H1 (cell line): Measurements from ENCODE around the gene B3GNT2. TPM values are rescaled to one million over a fixed set of nuclear protein-coding genes. Genes with fewer than 3 reads are reported as not detected.

Experiments
- CTCF ChIA-PET: fragments of 300-600 bp; sonication (Branson Sonifier 250); formaldehyde crosslinking; loops from one replicate; lab custom pipeline; 2021; ENCODE audit not compliant: partially characterized antibody; lab: Charles Lee
- POLR2A ChIA-PET: fragments of 300-600 bp; sonication (Branson Sonifier 250); formaldehyde crosslinking; loops from one replicate; lab custom pipeline; 2021; ENCODE audit warnings: inconsistent platforms; ENCODE audit not compliant: partially characterized antibody; lab: Charles Lee
- DNase-seq, 2 experiments: peaks; one replicate each; pipeline versions ENCODE4 v3.0.0 to v3.0.0-alpha.2; 2010 to 2022; ENCODE audit warnings: low spot score in 2 of 2, low read depth in 1 of 2, mixed read lengths in 1 of 2
- FAIRE-seq: peaks from 2 replicates; lab custom pipeline; 2011; peaks lifted over from hg19 to GRCh38; lab: Jason Lieb, UNC
- H2AFZ ChIP-seq: 2 replicates; pipeline ENCODE4 v1.8.1; 2012; ENCODE audit warnings: low read length, inconsistent platforms
- H2AK5ac ChIP-seq: 2 replicates; pipeline ENCODE4 v1.6.1; 2013; ENCODE audit warnings: low read depth, low read length
- H2BK120ac ChIP-seq: replicated peaks from 2 replicates; pipeline ENCODE3; 2013; ENCODE audit warnings: low read depth, low read length, inconsistent platforms
- H2BK12ac ChIP-seq: 2 replicates; pipeline ENCODE4 v1.6.1; 2013; ENCODE audit warnings: low read depth, low read length
- H2BK15ac ChIP-seq: 2 replicates; pipeline ENCODE4 v1.6.1; 2013; ENCODE audit warnings: low read length
- H2BK20ac ChIP-seq: 2 replicates; pipeline ENCODE4 v1.6.1; 2013; ENCODE audit warnings: low read length
- H2BK5ac ChIP-seq: 2 replicates; pipeline ENCODE4 v1.6.1; 2013; ENCODE audit warnings: low read depth, low read length
- H3K14ac ChIP-seq: 2 replicates; pipeline ENCODE4 v1.6.1; 2013; ENCODE audit warnings: inconsistent platforms; ENCODE audit not compliant: insufficient read length
- H3K18ac ChIP-seq: 2 replicates; pipeline ENCODE4 v1.6.1; 2013; ENCODE audit warnings: low read length; ENCODE audit errors: extremely low read depth
- H3K23ac ChIP-seq: 2 replicates; pipeline ENCODE4 v1.6.1; 2013; ENCODE audit warnings: inconsistent platforms; ENCODE audit not compliant: insufficient read length
- H3K23me2 ChIP-seq: 2 replicates; pipeline ENCODE4 v1.6.1; 2013; ENCODE audit warnings: low read depth, low read length
- H3K27ac ChIP-seq: 2 replicates; pipeline ENCODE4 v1.6.1; 2011; ENCODE audit warnings: low read depth, low read length, inconsistent platforms
- H3K27me3 ChIP-seq, 4 experiments: replicated peaks in 1 of 4; 1 replicate in 1 of 4; 2 replicates in 3 of 4; pipeline versions ENCODE4 v1.6.1 to v1.8.1; 2011 to 2013; ENCODE audit warnings: low read length in 3 of 4, mild to moderate bottlenecking in 3 of 4, inconsistent platforms in 2 of 4, mixed read lengths in 2 of 4, moderate library complexity in 1 of 4; ENCODE audit not compliant: control insufficient read depth in 3 of 4, insufficient read depth in 3 of 4; ENCODE audit errors: extremely low read depth in 1 of 4
- H3K36me3 ChIP-seq, 4 experiments: 2 replicates each; pipeline versions ENCODE4 v1.6.1 to v1.8.1; 2011 to 2013; ENCODE audit warnings: mild to moderate bottlenecking in 4 of 4, low read length in 3 of 4, moderate library complexity in 2 of 4, control low read depth in 1 of 4, inconsistent platforms in 1 of 4; ENCODE audit not compliant: insufficient read depth in 4 of 4, control insufficient read depth in 2 of 4
- H3K4ac ChIP-seq: replicated peaks from 2 replicates; pipeline ENCODE3; 2013; ENCODE audit warnings: low read length, low read depth, mixed read lengths, inconsistent platforms; ENCODE audit not compliant: insufficient read length
- H3K4me1 ChIP-seq, 4 experiments: replicated peaks in 1 of 4; 1 replicate in 1 of 4; 2 replicates in 3 of 4; pipeline versions ENCODE4 v1.6.1 to v1.8.1; 2011 to 2013; ENCODE audit warnings: low read length in 3 of 4, inconsistent platforms in 2 of 4, mixed read lengths in 1 of 4; ENCODE audit not compliant: insufficient read depth in 4 of 4, control insufficient read depth in 3 of 4
- H3K4me2 ChIP-seq, 2 experiments: 2 replicates each; pipeline versions ENCODE4 v1.6.1 to v1.8.1; 2011 to 2013; ENCODE audit warnings: low read depth in 2 of 2, low read length in 2 of 2, control low read depth in 1 of 2, inconsistent platforms in 1 of 2, mild to moderate bottlenecking in 1 of 2; ENCODE audit not compliant: insufficient read depth in 1 of 2
- H3K4me3 ChIP-seq, 4 experiments: fragments of 200-600, 300-600 bp in 1 of 4; sonication (generic), shearing (Covaris generic), sonication (Bioruptor Twin) in 1 of 4; 2 replicates each; pipeline versions ENCODE4 v1.5.1 to v1.8.1; 2011 to 2016; ENCODE audit warnings: low read length in 4 of 4, low read depth in 3 of 4, control low read depth in 2 of 4, inconsistent platforms in 2 of 4, mild to moderate bottlenecking in 2 of 4, mixed read lengths in 1 of 4, moderate library complexity in 1 of 4; ENCODE audit not compliant: insufficient read depth in 2 of 4; ENCODE audit errors: extremely low read depth in 1 of 4
- H3K56ac ChIP-seq: replicated peaks from 2 replicates; pipeline ENCODE3; 2013; ENCODE audit warnings: low read depth, mild to moderate bottlenecking, mixed read lengths, low read length, inconsistent platforms; ENCODE audit not compliant: insufficient read length
- H3K79me1 ChIP-seq: 2 replicates; pipeline ENCODE4 v1.6.1; 2013; ENCODE audit warnings: low read depth, low read length, control low read depth
- H3K79me2 ChIP-seq, 2 experiments: 2 replicates each; pipeline versions ENCODE4 v1.6.1 to v1.8.1; 2012 to 2013; ENCODE audit warnings: low read length in 2 of 2, mild to moderate bottlenecking in 2 of 2, inconsistent platforms in 1 of 2; ENCODE audit not compliant: insufficient read depth in 2 of 2, control insufficient read depth in 1 of 2
- H3K9ac ChIP-seq, 4 experiments: replicated peaks in 1 of 4; 1 replicate in 1 of 4; 2 replicates in 3 of 4; pipeline versions ENCODE4 v1.6.1 to v1.8.1; 2011 to 2013; ENCODE audit warnings: low read depth in 3 of 4, low read length in 3 of 4, control low read depth in 2 of 4, mild to moderate bottlenecking in 2 of 4, moderate library complexity in 2 of 4, inconsistent platforms in 1 of 4; ENCODE audit errors: extremely low read depth in 1 of 4
- H3K9me3 ChIP-seq, 2 experiments: 2 replicates each; pipeline versions ENCODE4 v1.6.1 to v1.8.1; 2012 to 2013; ENCODE audit warnings: mild to moderate bottlenecking in 2 of 2, moderate library complexity in 2 of 2, control low read depth in 1 of 2, inconsistent platforms in 1 of 2, low read depth in 1 of 2, low read length in 1 of 2, mixed read lengths in 1 of 2; ENCODE audit not compliant: insufficient read depth in 2 of 2
- H4K20me1 ChIP-seq, 2 experiments: replicated peaks in 1 of 2; 2 replicates each; pipeline versions ENCODE3 to v1.8.1; 2011 to 2013; ENCODE audit warnings: inconsistent platforms in 2 of 2, low read length in 2 of 2, mild to moderate bottlenecking in 1 of 2; ENCODE audit not compliant: insufficient read depth in 2 of 2, control insufficient read depth in 1 of 2
- H4K5ac ChIP-seq: 2 replicates; pipeline ENCODE4 v1.6.1; 2013; ENCODE audit warnings: low read length, low read depth, mixed read lengths, inconsistent platforms; ENCODE audit not compliant: insufficient read length
- H4K8ac ChIP-seq: 2 replicates; pipeline ENCODE4 v1.8.0; 2013; ENCODE audit warnings: mild to moderate bottlenecking, moderate library complexity, low read length, inconsistent platforms; ENCODE audit not compliant: insufficient read depth; ENCODE audit errors: extremely low read depth
- H4K91ac ChIP-seq: replicated peaks from 2 replicates; pipeline ENCODE3; 2013; ENCODE audit warnings: low read length, mixed read lengths, inconsistent platforms; ENCODE audit not compliant: insufficient read length
- BRCA1 ChIP-seq: IDR thresholded peaks from 2 replicates; pipeline ENCODE4 v1.6.1; 2012; ENCODE audit warnings: low read depth, low read length, improper control_type of control experiment
- FOSL1 ChIP-seq: IDR thresholded peaks from 2 replicates; pipeline ENCODE4 v1.6.1; 2011; ENCODE audit warnings: mild to moderate bottlenecking, low read depth, low read length, moderate library complexity; ENCODE audit not compliant: insufficient read depth
- GABPA ChIP-seq: IDR thresholded peaks from 2 replicates; pipeline ENCODE4 v1.6.1; 2011; ENCODE audit warnings: mild to moderate bottlenecking, low read length, moderate library complexity, borderline replicate concordance; ENCODE audit not compliant: insufficient read depth
- HDAC2 ChIP-seq, 2 experiments: fragments of 300-600 bp in 1 of 2; sonication (generic) in 1 of 2; IDR thresholded peaks; 2 replicates each; pipeline ENCODE4 v1.6.1; 2011 to 2012; ENCODE audit warnings: low read depth in 2 of 2, low read length in 2 of 2, mild to moderate bottlenecking in 2 of 2, moderate library complexity in 2 of 2, borderline replicate concordance in 1 of 2, inconsistent platforms in 1 of 2
- KDM5A ChIP-seq: fragments of 200-600 bp; IDR thresholded peaks from 2 replicates; pipeline ENCODE4 v1.7.1; 2012; ENCODE audit warnings: mild to moderate bottlenecking, low read length, inconsistent platforms, mixed read lengths
- POLR2AphosphoS5 ChIP-seq: IDR thresholded peaks from 2 replicates; pipeline ENCODE4 v1.6.1; 2011; ENCODE audit warnings: low read depth, low read length
- SRF ChIP-seq: IDR thresholded peaks from 2 replicates; pipeline ENCODE4 v1.6.1; 2011; ENCODE audit warnings: mild to moderate bottlenecking, low read depth, low read length, moderate library complexity
- WGBS, 2 experiments: shearing (Covaris generic) in 1 of 2; methylation state at CpG; one replicate each; pipeline versions ENCODE4 v1.1.6 to v1.1.7; 2013 to 2015; ENCODE audit warnings: low lambda C conversion rate in 2 of 2, mixed read lengths in 2 of 2, inconsistent platforms in 1 of 2, low coverage in 1 of 2, missing lambda C conversion rate in 1 of 2; ENCODE audit not compliant: insufficient replicate concordance in 2 of 2, insufficient coverage in 1 of 2, insufficient read length in 1 of 2; ENCODE audit errors: extremely low coverage in 1 of 2, missing lambda C conversion rate in 1 of 2; 5-methylcytosine and 5-hydroxymethylcytosine counted together
- polyA plus RNA-seq, 7 experiments: library from polyadenylated mRNA; depleted of rRNA in 3 of 7; stranded (reverse) in 5 of 7; unstranded in 2 of 7; fragments of >200 nt in 5 of 7; fragments of 200-250 nt in 2 of 7; gene quantifications; 1 replicate in 5 of 7; 2 replicates in 1 of 7; 4 replicates in 1 of 7; pipeline versions ENCODE4 v1.2.1 to v1.2.3, GENCODE V29; 2011 to 2013; ENCODE audit warnings: missing spikeins in 2 of 7, mixed read lengths in 2 of 7
- total RNA-seq: library from RNA; stranded (reverse); fragmentation: NEBNext Ultra II Directional; extraction: Animal tissue kit (Norgen Biotek cat#: 25700); gene quantifications from 2 replicates; pipeline ENCODE4 v1.2.1, GENCODE V29; 2021

The B3GNT2 gene
- total and polyA plus RNA-seq, 2 of the 8 experiments (the other 6 are each of a cell fraction or from before 2014, with no cell fraction given), result 20.1 to 40.8 TPM

DNA sequence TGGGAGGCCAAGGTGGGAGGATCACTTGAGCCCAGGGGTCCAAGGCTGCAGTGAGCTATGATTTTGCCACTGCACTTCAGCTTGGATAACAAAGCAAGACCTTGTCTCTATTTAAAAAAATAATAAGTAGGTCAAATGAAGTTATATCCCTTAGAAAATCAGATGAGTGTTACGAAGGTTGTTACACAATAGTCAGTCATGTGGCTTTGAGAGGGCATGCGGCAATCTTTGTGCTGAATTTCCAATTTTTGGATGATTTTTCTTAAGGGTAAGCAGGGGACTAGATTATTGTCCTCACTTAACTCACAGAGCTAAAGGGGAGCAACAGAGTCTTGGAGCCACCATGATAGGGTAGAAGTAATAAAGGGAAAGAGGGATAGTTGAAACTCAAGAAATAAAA is 71.8 kb downstream of the B3GNT2 start:
- no peak overlapping the region for H3K4me3 ChIP-seq
- TF ChIP-seq KDM5A (no peak), HDAC2 (IDR thresholded peaks at IDR 0.05; ENCODE audit: borderline replicate concordance in 1 of 2, low read depth in 2 of 2, low read length in 2 of 2) (no peak), POLR2AphosphoS5 (no peak), GABPA (no peak), FOSL1 (no peak), BRCA1 (no peak), SRF (no peak)
- TF ChIP-seq, all 59 proteins: peak for 0
- no peak overlapping the region for H2AFZ ChIP-seq
- H3K27ac ChIP-seq, result no peak overlapping the region
- DNase-seq, result no peak
- no peaks in the 10 kb centered on the region for H3K79me2 ChIP-seq
- H4K8ac ChIP-seq, result no peak overlapping the region
- POLR2A ChIA-PET, result no interaction called here
- no peak overlapping the region; the same call in 1 of the 2 replicates for H2BK12ac ChIP-seq
- H2BK20ac ChIP-seq, result 0 out of 2 replicates have a peak overlapping the region, but pooled peaks have one; percentile 37
- H3K56ac ChIP-seq, result no peak overlapping the region
- H2AK5ac ChIP-seq, result no peak overlapping the region
- H4K5ac ChIP-seq, result no peak overlapping the region
- no peak overlapping the region for H4K91ac ChIP-seq
- H3K79me1 ChIP-seq, result no peaks in the 10 kb centered on the region
- H4K20me1 ChIP-seq, result no peaks in the 10 kb centered on the region
- no peak overlapping the region for H3K9ac ChIP-seq
- no peak overlapping the region; the same call in 1 of the 2 replicates for H2BK5ac ChIP-seq
- no peak for FAIRE-seq
- H3K23ac ChIP-seq, result no peak overlapping the region
- H3K18ac ChIP-seq, result no peak overlapping the region
- H3K9me3 ChIP-seq, result no peaks in the 10 kb centered on the region
- H3K14ac ChIP-seq, result no peak overlapping the region
- H3K4ac ChIP-seq, result no peak overlapping the region
- H3K4me1 ChIP-seq, result peaks cover 2 to 7% (median 4%) of the 10 kb centered on the region in 4 experiments; a peak in 4 of 7 replicates
- CTCF ChIA-PET, result interaction anchor here (0.6 to 1.9 kb wide), 5 partner anchors 13 to 146 kb away, joined by 3 to 6 read pairs (median 3); no protein-coding TSS in a partner anchor
- H2BK120ac ChIP-seq, result no peak overlapping the region
- no peak overlapping the region for H3K4me2 ChIP-seq
- H3K23me2 ChIP-seq, result no peaks in the 10 kb centered on the region
- H2BK15ac ChIP-seq, result no peak overlapping the region
- H3K36me3 ChIP-seq, result no peaks in the 10 kb centered on the region
- WGBS, 2 experiments, result 86% methylated on average over 2 of the region's 2 CpGs; no CpG with 5 or more reads in 1 of the 2 experiments
- H3K27me3 ChIP-seq, result no peaks in the 10 kb centered on the region
